Activated gamma-delta T cell treated with anti-CD3 and anti-CD28 coated beads, Interleukin-2, amount 50 U/mL, for 16 hours (primary cell): ENCODE measurements around the gene TSPAN14.

Experiments
- DNase-seq: peaks from one replicate; pipeline ENCODE4 v3.0.0-alpha.2; 2020; ENCODE audit warnings: low read depth

Gene TSPAN14

GRCh38 chr10:80421707-80422536 lies 32.2 kb upstream of the TSPAN14 start:
- DNase-seq, result no peak

- DNase-seq, result no peak
These were observed 28.2 kb upstream of the TSPAN14 start for GRCh38 chr10:80425901-80426300.

- DNase-seq, result no peak
These were observed 26.6 kb upstream of the TSPAN14 start for GRCh38 chr10:80427541-80427940.

- no peak for DNase-seq
These were observed 24.6 kb upstream of the TSPAN14 start for GRCh38 chr10:80429521-80429973.

- DNase-seq, result no peak
These were observed 21.0 kb upstream of the TSPAN14 start for GRCh38 chr10:80433134-80433533.

- no peak for DNase-seq
These were observed 17.5 kb upstream of the TSPAN14 start for GRCh38 chr10:80436446-80437098.

GRCh38 chr10:80437227-80437626 lies 16.9 kb upstream of the TSPAN14 start:
- DNase-seq, result no peak

- DNase-seq, result no peak
These were observed 12.3 kb upstream of the TSPAN14 start for GRCh38 chr10:80441831-80442230.

- DNase-seq, result no peak
These were observed 11.2 kb upstream of the TSPAN14 start for GRCh38 chr10:80442879-80443278.

GRCh38 chr10:80443531-80443974 lies 10.6 kb upstream of the TSPAN14 start:
- no peak for DNase-seq

GRCh38 chr10:80444124-80444523 lies 10.0 kb upstream of the TSPAN14 start:
- DNase-seq, result no peak

- DNase-seq, result no peak
These were observed 9.3 kb upstream of the TSPAN14 start for GRCh38 chr10:80444646-80445319.

GRCh38 chr10:80447436-80448190 lies 6.5 kb upstream of the TSPAN14 start:
- no peak for DNase-seq

- no peak for DNase-seq
These were observed 5.7 kb upstream of the TSPAN14 start for GRCh38 chr10:80448209-80448942.

- no peak for DNase-seq
These were observed 4.6 kb upstream of the TSPAN14 start for GRCh38 chr10:80449520-80449919.

- no peak for DNase-seq
These were observed 3.0 kb upstream of the TSPAN14 start for GRCh38 chr10:80451132-80451531.

- DNase-seq, result no peak
These were observed 2.0 kb upstream of the TSPAN14 start for GRCh38 chr10:80452069-80452468.

GRCh38 chr10:80452640-80453039 lies 1.5 kb upstream of the TSPAN14 start:
- no peak for DNase-seq

- no peak for DNase-seq
These were observed 861 bp upstream of the TSPAN14 start for GRCh38 chr10:80453056-80453841.
